Adipocyte (in vitro differentiated cells): ENCODE data around the gene EFL1.
"Not testable (repeated sequence)": the region's sequence is repeated elsewhere in the genome, so short reads cannot be mapped to it uniquely, and the experiment has no call there.

Experiments used
- DNase-seq: peaks from one replicate; pipeline ENCODE4 v3.0.0-alpha.2; 2015; ENCODE audit warnings: low read depth
- H3K27me3 ChIP-seq: replicated peaks from 2 replicates; pipeline ENCODE4 v1.7.0; 2013; ENCODE audit warnings: mild to moderate bottlenecking, low read length, moderate library complexity; ENCODE audit not compliant: control insufficient read depth, insufficient read depth
- H3K36me3 ChIP-seq: 2 replicates; pipeline ENCODE4 v1.7.0; 2013; ENCODE audit warnings: low read length, mild to moderate bottlenecking, moderate library complexity; ENCODE audit not compliant: control insufficient read depth, insufficient read depth, severe bottlenecking
- H3K4me1 ChIP-seq: 2 replicates; pipeline ENCODE4 v1.7.0; 2013; ENCODE audit warnings: mild to moderate bottlenecking, low read length, moderate library complexity; ENCODE audit not compliant: control insufficient read depth, insufficient read depth
- H3K4me3 ChIP-seq: 2 replicates; pipeline ENCODE4 v1.7.0; 2013; ENCODE audit warnings: mild to moderate bottlenecking, low read length, moderate library complexity
- H3K9ac ChIP-seq: 2 replicates; pipeline ENCODE4 v1.7.0; 2013; ENCODE audit warnings: mild to moderate bottlenecking, low read length, moderate library complexity
- H3K9me3 ChIP-seq: 2 replicates; pipeline ENCODE4 v1.7.0; 2013; ENCODE audit warnings: mild to moderate bottlenecking, low read length, moderate library complexity; ENCODE audit not compliant: control insufficient read depth

The EFL1 gene

GRCh38 chr15:82275410-82275809 lies 12.9 kb upstream of the EFL1 start:
- peaks cover 20% of the 10 kb centered on the region for H3K9me3 ChIP-seq
- no peak for DNase-seq
- no peak overlapping the region for H3K9ac ChIP-seq
- no peaks in the 10 kb centered on the region for H3K36me3 ChIP-seq
- no peaks in the 10 kb centered on the region for H3K4me1 ChIP-seq
- no peak overlapping the region for H3K4me3 ChIP-seq
- H3K27me3 ChIP-seq = peaks cover 5% of the 10 kb centered on the region

GRCh38 chr15:82272154-82272553 lies 9.6 kb upstream of the EFL1 start:
- Histone ChIP-seq H3K9ac (no peak overlapping the region), H3K4me1 (no peaks in the 10 kb centered on the region), H3K9me3 (peaks cover 19% of the 10 kb centered on the region), H3K36me3 (no peaks in the 10 kb centered on the region), H3K27me3 (no peaks in the 10 kb centered on the region), H3K4me3 (no peak overlapping the region)
- no peak for DNase-seq

GRCh38 chr15:82268454-82268853 lies 5.9 kb upstream of the EFL1 start:
- H3K9me3 ChIP-seq, H3K4me3 ChIP-seq, H3K36me3 ChIP-seq, H3K4me1 ChIP-seq, H3K27me3 ChIP-seq, H3K9ac ChIP-seq, DNase-seq: not testable (repeated sequence)

GRCh38 chr15:82267137-82267536 lies 4.6 kb upstream of the EFL1 start:
- H3K9ac ChIP-seq, H3K27me3 ChIP-seq, H3K4me1 ChIP-seq, H3K36me3 ChIP-seq, H3K4me3 ChIP-seq, H3K9me3 ChIP-seq, DNase-seq: not testable (repeated sequence)

- Histone ChIP-seq H3K4me3 (peak overlapping the region; percentile 93), H3K27me3 (no peaks in the 10 kb centered on the region)
- DNase-seq = peak; percentile 7
Observed at GRCh38 chr15:82263350-82263749, 816 bp upstream of the EFL1 start.

GRCh38 chr15:82261566-82262421 lies 740 bp downstream of the EFL1 start:
- Histone ChIP-seq H3K9ac (peak overlapping the region; percentile 87), H3K36me3 (peaks cover 19% of the 10 kb centered on the region), H3K4me3 (peak overlapping the region; percentile 93), H3K4me1 (peaks cover 23% of the 10 kb centered on the region)
- H3K9me3 ChIP-seq, H3K27me3 ChIP-seq: not testable (repeated sequence)
- peak; percentile 66 for DNase-seq

More at GRCh38 chr15:82263350-82263749, 816 bp upstream of the EFL1 start:
- H3K4me1 ChIP-seq = peaks cover 23% of the 10 kb centered on the region
- peak overlapping the region; percentile 87 for H3K9ac ChIP-seq
- peaks cover 6% of the 10 kb centered on the region for H3K36me3 ChIP-seq
- no peaks in the 10 kb centered on the region for H3K9me3 ChIP-seq

- H3K36me3 ChIP-seq = peaks cover 21% of the 10 kb centered on the region
- DNase-seq, H3K9ac ChIP-seq: not testable (repeated sequence)
Observed at GRCh38 chr15:82248261-82248660, 14.3 kb downstream of the EFL1 start.

GRCh38 chr15:82245956-82246355 lies 16.6 kb downstream of the EFL1 start:
- H3K4me1 ChIP-seq, H3K9me3 ChIP-seq, DNase-seq, H3K9ac ChIP-seq, H3K4me3 ChIP-seq, H3K27me3 ChIP-seq: not testable (repeated sequence)
- peaks cover 12% of the 10 kb centered on the region for H3K36me3 ChIP-seq

More at GRCh38 chr15:82248261-82248660, 14.3 kb downstream of the EFL1 start:
- H3K4me1 ChIP-seq, H3K9me3 ChIP-seq, H3K27me3 ChIP-seq, H3K4me3 ChIP-seq: not testable (repeated sequence)

GRCh38 chr15:82243644-82244043 lies 18.9 kb downstream of the EFL1 start:
- not testable (repeated sequence) for H3K9me3 ChIP-seq, H3K27me3 ChIP-seq, H3K4me3 ChIP-seq, H3K9ac ChIP-seq, DNase-seq, H3K4me1 ChIP-seq
- peaks cover 32% of the 10 kb centered on the region for H3K36me3 ChIP-seq

GRCh38 chr15:82241836-82242499 lies 20.6 kb downstream of the EFL1 start:
- H3K27me3 ChIP-seq, H3K9me3 ChIP-seq, H3K9ac ChIP-seq, DNase-seq, H3K4me3 ChIP-seq, H3K4me1 ChIP-seq: not testable (repeated sequence)
- peaks cover 37% of the 10 kb centered on the region for H3K36me3 ChIP-seq

GRCh38 chr15:82239685-82240391 lies 22.7 kb downstream of the EFL1 start:
- H3K4me1 ChIP-seq = no peaks in the 10 kb centered on the region
- H3K9ac ChIP-seq = no peak overlapping the region
- peaks cover 37% of the 10 kb centered on the region for H3K36me3 ChIP-seq
- no peaks in the 10 kb centered on the region for H3K9me3 ChIP-seq
- no peaks in the 10 kb centered on the region for H3K27me3 ChIP-seq
- no peak overlapping the region for H3K4me3 ChIP-seq
- DNase-seq = no peak
